MCF 10A (cell line): ENCODE measurements around the gene TUBA4B. TPM values are rescaled to one million over a fixed set of nuclear protein-coding genes. Genes with fewer than 3 reads are reported as not detected.

Source experiments
- BruUV-seq: library from RNA; stranded (reverse); fragments of 400-500 nt; replicated peaks from 2 replicates; lab custom pipeline; 2021; lab: Mats Ljungman, UMichigan
- CTCF ChIA-PET: fragments of 300-600 bp; sonication (Branson Sonifier 250); formaldehyde crosslinking; extraction: SDS; loops from one replicate; lab custom pipeline; 2021; ENCODE audit warnings: antibody characterized with exemption, inconsistent platforms; lab: Yijun Ruan, JAX
- POLR2A ChIA-PET: fragments of 300-600, 350-650 bp; sonication (Branson Sonifier 250); formaldehyde crosslinking; extraction: SDS; loops from one replicate; lab custom pipeline; 2020; ENCODE audit warnings: antibody characterized with exemption, inconsistent platforms; lab: Yijun Ruan, JAX
- DNase-seq: peaks from one replicate; pipeline ENCODE4 v3.0.0-alpha.2; 2018; ENCODE audit not compliant: unreplicated experiment
- H3K27ac Mint-ChIP-seq: one replicate; pipeline ENCODE4 v1.8.0; 2022; ENCODE audit warnings: mild to moderate bottlenecking, low read depth, mixed read lengths; ENCODE audit not compliant: unreplicated experiment
- H3K27me3 Mint-ChIP-seq: one replicate; pipeline ENCODE4 v1.8.0; 2022; ENCODE audit warnings: mixed read lengths; ENCODE audit not compliant: insufficient read depth, unreplicated experiment
- H3K36me3 Mint-ChIP-seq: one replicate; pipeline ENCODE4 v1.8.0; 2022; ENCODE audit warnings: mild to moderate bottlenecking, moderate library complexity, mixed read lengths; ENCODE audit not compliant: insufficient read depth, unreplicated experiment
- H3K4me1 Mint-ChIP-seq: one replicate; pipeline ENCODE4 v1.8.0; 2022; ENCODE audit warnings: mixed read lengths; ENCODE audit not compliant: insufficient read depth, unreplicated experiment
- H3K4me3 Mint-ChIP-seq: one replicate; pipeline ENCODE4 v1.8.0; 2022; ENCODE audit warnings: mild to moderate bottlenecking, moderate library complexity, mixed read lengths; ENCODE audit not compliant: unreplicated experiment
- H3K9me3 Mint-ChIP-seq: one replicate; pipeline ENCODE4 v1.8.0; 2022; ENCODE audit warnings: mixed read lengths; ENCODE audit not compliant: unreplicated experiment
- CTCF ChIP-seq: fragments of 200-600 bp; IDR thresholded peaks from one replicate; pipeline ENCODE4 v1.8.0; 2022; ENCODE audit warnings: antibody characterized with exemption, mild to moderate bottlenecking; ENCODE audit not compliant: unreplicated experiment
- intact Hi-C: fragments of 100-400 bp; cut with micrococcal nuclease; formaldehyde crosslinking; loops from 2 replicates; pipeline ENCODE4 v1.14.1; 2022
- total RNA-seq: library from RNA; stranded (reverse); gene quantifications from 2 replicates; pipeline ENCODE4 v1.2.3, GENCODE V29; 2022

Gene TUBA4B
- total RNA-seq, 1 experiment from 2014 or later = not detected

DNA sequence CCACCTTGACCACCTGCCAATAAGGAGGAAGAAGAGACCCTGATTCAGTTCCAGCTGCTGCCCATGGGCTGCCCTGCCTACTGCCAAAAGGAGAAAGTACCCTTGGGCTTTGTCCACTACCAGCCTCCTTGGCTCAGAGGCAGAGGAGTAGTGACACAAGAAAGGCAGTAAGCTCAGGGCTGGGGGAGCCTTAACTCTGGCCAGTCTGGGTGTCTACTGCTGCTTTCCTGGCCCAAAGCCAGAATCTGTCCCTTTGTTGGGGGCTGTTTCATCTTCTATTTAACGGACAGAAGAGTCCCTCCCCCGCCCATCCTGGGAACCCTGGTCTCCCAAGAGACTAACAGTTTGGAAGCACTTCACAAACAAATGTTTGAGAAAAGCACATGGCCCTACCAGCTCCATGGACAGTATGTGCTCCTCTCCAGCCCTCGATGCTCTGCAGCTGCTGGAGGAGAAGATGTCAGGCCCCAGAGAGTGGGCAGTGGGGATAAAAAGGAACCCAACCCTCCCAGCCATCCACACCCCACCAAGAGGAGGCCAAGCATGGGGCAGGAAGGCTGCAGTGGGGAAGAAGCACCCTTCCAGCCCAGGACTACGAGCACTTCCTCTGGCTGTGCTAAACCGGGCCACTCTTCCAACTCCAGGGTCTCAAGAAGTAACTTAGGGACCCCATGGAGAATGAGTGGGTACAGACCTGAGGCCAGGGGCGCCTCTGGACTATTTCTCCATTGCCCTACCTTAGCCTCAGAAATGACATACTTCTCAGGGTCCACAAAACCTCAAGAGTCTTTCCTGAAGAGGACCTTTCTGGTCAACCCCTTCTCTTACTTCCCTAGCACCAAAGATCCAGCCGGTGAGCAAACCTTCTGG lies 24.8 kb upstream of the TUBA4B start:
- Mint-ChIP-seq H3K4me1 (peaks cover 12% of the 10 kb centered on the region), H3K9me3 (no peaks in the 10 kb centered on the region), H3K27me3 (no peaks in the 10 kb centered on the region), H3K4me3 (peak overlapping the region; percentile 100), H3K36me3 (peaks cover 64% of the 10 kb centered on the region), H3K27ac (peak overlapping the region; percentile 99)
- no TSS peak for BruUV-seq
- POLR2A ChIA-PET = interaction anchor here (0.6 to 14.6 kb wide), 21 partner anchors 11 to 695 kb away, joined by 3 to 401 read pairs (median 12); partner anchors contain the start of genes ABCB6, CNPPD1, DNAJB2 and DNPEP
- no peak for TF ChIP-seq CTCF
- intact Hi-C loops = loop anchor here (2.0 kb wide), 2 partner anchors 51 to 67 kb away; partner anchors contain the start of gene DNAJB2
- CTCF ChIA-PET = interaction anchor here (0.7 to 4.9 kb wide), 5 partner anchors 13 to 320 kb away, joined by 3 to 41 read pairs (median 7); no protein-coding TSS in a partner anchor
- DNase-seq = no peak

GRCh38 chr2:219228911-219229304 lies 24.1 kb upstream of the TUBA4B start:
- H3K27ac Mint-ChIP-seq = peak overlapping the region; percentile 99
- intact Hi-C loops = loop anchor here (1.0 to 2.0 kb wide), 3 partner anchors 50 to 66 kb away; partner anchors contain the start of gene DNAJB2
- peaks cover 12% of the 10 kb centered on the region for H3K4me1 Mint-ChIP-seq
- no peaks in the 10 kb centered on the region for H3K9me3 Mint-ChIP-seq
- no peaks in the 10 kb centered on the region for H3K27me3 Mint-ChIP-seq
- ChIA-PET POLR2A (interaction anchor here (0.6 to 14.6 kb wide), 18 partner anchors 9 to 696 kb away, joined by 3 to 401 read pairs (median 14); partner anchors contain the start of genes ABCB6, CNPPD1, DNAJB2 and DNPEP), CTCF (interaction anchor here (0.6 to 4.9 kb wide), 6 partner anchors 13 to 342 kb away, joined by 3 to 41 read pairs (median 8); no protein-coding TSS in a partner anchor)
- TF ChIP-seq CTCF = no peak
- H3K4me3 Mint-ChIP-seq = peak overlapping the region; percentile 100
- peaks cover 64% of the 10 kb centered on the region for H3K36me3 Mint-ChIP-seq
- no peak for DNase-seq
- BruUV-seq = no TSS peak

DNA sequence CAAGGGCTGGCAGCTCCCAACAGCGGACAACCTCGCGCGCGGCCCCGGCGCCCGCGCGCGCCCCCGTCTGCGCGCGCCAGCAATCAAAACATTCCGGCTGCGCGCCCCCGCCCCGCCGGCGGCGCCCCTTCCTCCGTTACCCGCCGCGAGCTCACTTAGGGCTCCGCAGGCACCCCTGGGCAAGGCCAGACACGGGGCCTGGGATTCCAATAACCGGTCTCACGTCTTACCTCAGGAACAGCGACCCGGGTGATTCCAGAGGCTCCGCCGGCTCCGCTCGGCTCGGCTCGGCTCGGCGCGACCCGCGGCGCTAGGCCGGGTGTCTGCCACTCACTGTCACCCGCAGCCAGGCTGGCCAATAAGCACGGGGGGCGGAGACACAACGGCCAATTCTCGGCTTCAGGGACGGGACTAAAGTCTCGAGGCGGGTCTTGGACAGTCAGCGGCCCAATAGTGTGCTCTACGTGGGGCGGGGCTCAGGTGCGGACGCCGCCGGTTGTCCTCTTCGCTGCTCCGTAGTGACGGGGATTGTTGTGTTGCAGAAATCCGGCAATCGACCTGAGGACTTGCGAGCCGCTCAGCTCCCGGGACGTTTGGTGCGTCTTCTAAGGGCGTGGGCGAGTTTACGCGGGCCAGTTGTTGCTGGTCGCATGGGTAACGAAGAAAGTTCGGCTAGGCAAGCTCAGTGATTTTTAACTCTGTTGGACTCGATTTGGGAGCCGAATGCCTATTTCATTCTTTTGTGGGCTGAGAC lies 23.6 kb upstream of the TUBA4B start, which contains the start of the genes ANKZF1 and ATG9A:
Gene ANKZF1 (plus strand): TSS at position 502 of the 754 bp plus-strand sequence. CDS start 452 bp downstream, outside the sequence.
Gene ATG9A (minus strand): TSS at position 332 of the 754 bp plus-strand sequence. CDS start 1,612 bp downstream, outside the sequence.
- CTCF ChIA-PET = interaction anchor here (0.6 to 4.9 kb wide), 9 partner anchors 12 to 342 kb away, joined by 3 to 41 read pairs (median 7); partner anchors contain the start of genes CNPPD1 and GLB1L
- intact Hi-C loops = loop anchor here (1.0 to 2.0 kb wide), 4 partner anchors 15 to 65 kb away; partner anchors contain the start of genes DNAJB2, GLB1L and STK16
- H3K4me1 Mint-ChIP-seq = peaks cover 12% of the 10 kb centered on the region

More for the DNA sequence above, 23.6 kb upstream of the TUBA4B start, which contains the start of the genes ANKZF1 and ATG9A:
- Mint-ChIP-seq H3K27me3 (no peaks in the 10 kb centered on the region), H3K27ac (peak within 1 kb of the TSS; percentile 99), H3K4me3 (peak within 1 kb of the TSS; percentile 100), H3K9me3 (no peaks in the 10 kb centered on the region), H3K36me3 (peaks cover 67% of the 10 kb centered on the region)
- no TSS peak for BruUV-seq
- POLR2A ChIA-PET = interaction anchor here (0.6 to 14.6 kb wide), 34 partner anchors 8 to 959 kb away, joined by 3 to 401 read pairs (median 5); partner anchors contain the start of genes AAMP, ABCB6, CNPPD1 and DNAJB2
- peak; percentile 100 for DNase-seq
- TF ChIP-seq CTCF = no peak
